ENCODE data around the gene NLE1. TPM values are rescaled to one million over a fixed set of nuclear protein-coding genes. Genes with fewer than 3 reads are reported as not detected.

NLE1 gene
- polyA plus RNA-seq, 1 of the 3 experiments (the other 2 are of a cell fraction) = 22.1 TPM

DNA sequence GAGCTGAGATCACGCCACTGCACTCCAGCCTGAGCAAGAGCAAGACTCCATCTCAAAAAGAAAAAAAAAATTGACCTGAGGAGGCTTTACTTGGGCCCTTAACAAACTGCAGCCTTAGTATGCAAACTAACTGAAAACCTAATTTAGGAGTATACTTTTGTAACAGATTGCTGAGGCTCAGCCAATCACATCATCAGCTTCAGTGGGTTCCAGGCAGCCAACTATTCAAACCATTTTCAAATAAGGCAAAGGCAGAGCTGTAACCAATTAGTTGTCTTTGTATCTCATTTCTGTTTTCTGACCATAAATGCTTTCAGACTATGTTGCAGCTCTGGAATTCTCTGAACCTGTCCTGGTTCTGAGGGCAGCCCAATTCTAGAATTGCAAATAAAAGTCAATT, 46.4 kb downstream of the NLE1 start:
- TF ChIP-seq MEF2A (IDR thresholded peaks at IDR 0.05; ENCODE audit: borderline replicate concordance, low read depth) (no peak), TAF1 (IDR thresholded peaks at IDR 0.05; ENCODE audit: borderline replicate concordance, low read depth, low read length) (no peak), FOXM1 (IDR thresholded peaks at IDR 0.05; ENCODE audit: low read depth) (no peak), SIN3A (IDR thresholded peaks at IDR 0.05; ENCODE audit: borderline replicate concordance, low read depth, low read length) (no peak), TCF12 (IDR thresholded peaks at IDR 0.05) (no peak), NRF1 (IDR thresholded peaks at IDR 0.05; ENCODE audit: low read depth, low read length) (no peak), TEAD4 (IDR thresholded peaks at IDR 0.05; ENCODE audit: borderline replicate concordance, insufficient read depth) (no peak), EZH2phosphoT487 (IDR thresholded peaks at IDR 0.05; ENCODE audit: borderline replicate concordance, low read depth) (no peak), RXRA (IDR thresholded peaks at IDR 0.05; ENCODE audit: borderline replicate concordance, low read depth) (no peak), EP300 (IDR thresholded peaks at IDR 0.05; ENCODE audit: borderline replicate concordance in 1 of 2, low read depth in 1 of 2, low read length in 1 of 2) (no peak), GATA2 (CRISPR knock-in tag; IDR thresholded peaks at IDR 0.05) (no peak), MXI1 (IDR thresholded peaks at IDR 0.05; ENCODE audit: low read depth, low read length) (no peak), FOSL2 (IDR thresholded peaks at IDR 0.05; ENCODE audit: borderline replicate concordance, low read depth) (no peak), RAD21 (IDR thresholded peaks at IDR 0.05; ENCODE audit: low read length) (no peak), RCOR1 (IDR thresholded peaks at IDR 0.05; ENCODE audit: low read length) (no peak)
- TF ChIP-seq, protein P1, sequence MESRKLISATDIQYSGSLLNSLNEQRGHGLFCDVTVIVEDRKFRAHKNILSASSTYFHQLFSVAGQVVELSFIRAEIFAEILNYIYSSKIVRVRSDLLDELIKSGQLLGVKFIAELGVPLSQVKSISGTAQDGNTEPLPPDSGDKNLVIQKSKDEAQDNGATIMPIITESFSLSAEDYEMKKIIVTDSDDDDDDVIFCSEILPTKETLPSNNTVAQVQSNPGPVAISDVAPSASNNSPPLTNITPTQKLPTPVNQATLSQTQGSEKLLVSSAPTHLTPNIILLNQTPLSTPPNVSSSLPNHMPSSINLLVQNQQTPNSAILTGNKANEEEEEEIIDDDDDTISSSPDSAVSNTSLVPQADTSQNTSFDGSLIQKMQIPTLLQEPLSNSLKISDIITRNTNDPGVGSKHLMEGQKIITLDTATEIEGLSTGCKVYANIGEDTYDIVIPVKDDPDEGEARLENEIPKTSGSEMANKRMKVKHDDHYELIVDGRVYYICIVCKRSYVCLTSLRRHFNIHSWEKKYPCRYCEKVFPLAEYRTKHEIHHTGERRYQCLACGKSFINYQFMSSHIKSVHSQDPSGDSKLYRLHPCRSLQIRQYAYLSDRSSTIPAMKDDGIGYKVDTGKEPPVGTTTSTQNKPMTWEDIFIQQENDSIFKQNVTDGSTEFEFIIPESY (IDR thresholded peaks at IDR 0.05; ENCODE audit: borderline replicate concordance, low read depth) = no peak
- TF ChIP-seq, protein P2, sequence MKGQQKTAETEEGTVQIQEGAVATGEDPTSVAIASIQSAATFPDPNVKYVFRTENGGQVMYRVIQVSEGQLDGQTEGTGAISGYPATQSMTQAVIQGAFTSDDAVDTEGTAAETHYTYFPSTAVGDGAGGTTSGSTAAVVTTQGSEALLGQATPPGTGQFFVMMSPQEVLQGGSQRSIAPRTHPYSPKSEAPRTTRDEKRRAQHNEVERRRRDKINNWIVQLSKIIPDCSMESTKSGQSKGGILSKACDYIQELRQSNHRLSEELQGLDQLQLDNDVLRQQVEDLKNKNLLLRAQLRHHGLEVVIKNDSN (IDR thresholded peaks at IDR 0.05; ENCODE audit: borderline replicate concordance, low read depth) = no peak
- TF ChIP-seq, protein P3, sequence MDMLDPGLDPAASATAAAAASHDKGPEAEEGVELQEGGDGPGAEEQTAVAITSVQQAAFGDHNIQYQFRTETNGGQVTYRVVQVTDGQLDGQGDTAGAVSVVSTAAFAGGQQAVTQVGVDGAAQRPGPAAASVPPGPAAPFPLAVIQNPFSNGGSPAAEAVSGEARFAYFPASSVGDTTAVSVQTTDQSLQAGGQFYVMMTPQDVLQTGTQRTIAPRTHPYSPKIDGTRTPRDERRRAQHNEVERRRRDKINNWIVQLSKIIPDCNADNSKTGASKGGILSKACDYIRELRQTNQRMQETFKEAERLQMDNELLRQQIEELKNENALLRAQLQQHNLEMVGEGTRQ (IDR thresholded peaks at IDR 0.05; ENCODE audit: borderline replicate concordance, low read depth, low read length) = no peak
- Histone ChIP-seq H3K4me3 (ENCODE audit: low read depth in 2 of 2, low read length in 1 of 2) (no peak overlapping the region), H3K4me1 (ENCODE audit: control insufficient read depth in 1 of 2, insufficient read depth in 2 of 2, low read depth in 1 of 2, low read length in 1 of 2) (no peaks in the 10 kb centered on the region), H3K9me3 (no peaks in the 10 kb centered on the region), H3K36me3 (replicated peaks in 1 of 2; ENCODE audit: control insufficient read depth in 1 of 2, insufficient read depth in 2 of 2, low read length in 1 of 2) (peaks cover 8 to 15% of the 10 kb centered on the region in 2 experiments), H3K27me3 (ENCODE audit: insufficient read depth) (no peaks in the 10 kb centered on the region), H3K9me2 (no peaks in the 10 kb centered on the region), H4K20me1 (ENCODE audit: insufficient read depth) (no peaks in the 10 kb centered on the region), H3K79me2 (ENCODE audit: insufficient read depth) (no peaks in the 10 kb centered on the region), H3F3A (replicated peaks; ENCODE audit: insufficient read depth) (no peaks in the 10 kb centered on the region), H3K27ac (ENCODE audit: low read depth in 2 of 2, low read length in 1 of 2) (no peak overlapping the region), H3K9ac (no peak overlapping the region), H2AFZ (ENCODE audit: low read depth) (no peak overlapping the region), H3K4me2 (no peak overlapping the region)
- 100% methylated on average over 1 of the region's 1 CpG for WGBS (ENCODE audit: low lambda C conversion rate)
- ChIA-PET CTCF (interaction anchor here (0.6 to 1.5 kb wide), 2 partner anchors 13 to 22 kb away, joined by 3 read pairs; no protein-coding TSS in a partner anchor), POLR2A (no interaction called here)
- no peak for DNase-seq

Data from SK-N-SH (cell line).